Chondrocyte (in vitro differentiated cells): ENCODE data around the gene SOX9. TPM values are rescaled to one million over a fixed set of nuclear protein-coding genes. Genes with fewer than 3 reads are reported as not detected.

Experiments
- DNase-seq: peaks from one replicate; pipeline ENCODE4 v3.0.0; 2021; ENCODE audit warnings: mixed read lengths, low spot score
- H3K27ac Mint-ChIP-seq: one replicate; pipeline ENCODE4 v1.8.0; 2021; ENCODE audit warnings: mild to moderate bottlenecking, moderate library complexity, mixed read lengths; ENCODE audit not compliant: unreplicated experiment
- H3K27me3 Mint-ChIP-seq: 2 replicates; pipeline ENCODE4 v1.8.0; 2021; ENCODE audit warnings: low read depth, mixed read lengths
- H3K36me3 Mint-ChIP-seq: 2 replicates; pipeline ENCODE4 v1.8.0; 2021; ENCODE audit warnings: low read depth, mixed read lengths
- H3K4me1 Mint-ChIP-seq: 2 replicates; pipeline ENCODE4 v1.8.0; 2021; ENCODE audit warnings: low read depth, mild to moderate bottlenecking, mixed read lengths
- H3K4me3 Mint-ChIP-seq: one replicate; pipeline ENCODE4 v1.8.0; 2021; ENCODE audit warnings: mild to moderate bottlenecking, moderate library complexity, mixed read lengths; ENCODE audit not compliant: unreplicated experiment
- H3K9me3 Mint-ChIP-seq: 2 replicates; pipeline ENCODE4 v1.8.0; 2021; ENCODE audit warnings: low read depth, mixed read lengths
- total RNA-seq: library from RNA; stranded (reverse); gene quantifications from 3 replicates; pipeline ENCODE4 v1.2.1, GENCODE V29; 2021
- TF ChIP-seq, protein P1 (sequence below): fragments of 200-600 bp; sonication (generic); IDR thresholded peaks from 2 replicates; pipeline ENCODE4 v1.5.0; 2021; ENCODE audit warnings: antibody characterized with exemption, mild to moderate bottlenecking, moderate library complexity

SOX9 gene
- total RNA-seq, 1 donor from 2014 or later = 9.5 TPM

DNA sequence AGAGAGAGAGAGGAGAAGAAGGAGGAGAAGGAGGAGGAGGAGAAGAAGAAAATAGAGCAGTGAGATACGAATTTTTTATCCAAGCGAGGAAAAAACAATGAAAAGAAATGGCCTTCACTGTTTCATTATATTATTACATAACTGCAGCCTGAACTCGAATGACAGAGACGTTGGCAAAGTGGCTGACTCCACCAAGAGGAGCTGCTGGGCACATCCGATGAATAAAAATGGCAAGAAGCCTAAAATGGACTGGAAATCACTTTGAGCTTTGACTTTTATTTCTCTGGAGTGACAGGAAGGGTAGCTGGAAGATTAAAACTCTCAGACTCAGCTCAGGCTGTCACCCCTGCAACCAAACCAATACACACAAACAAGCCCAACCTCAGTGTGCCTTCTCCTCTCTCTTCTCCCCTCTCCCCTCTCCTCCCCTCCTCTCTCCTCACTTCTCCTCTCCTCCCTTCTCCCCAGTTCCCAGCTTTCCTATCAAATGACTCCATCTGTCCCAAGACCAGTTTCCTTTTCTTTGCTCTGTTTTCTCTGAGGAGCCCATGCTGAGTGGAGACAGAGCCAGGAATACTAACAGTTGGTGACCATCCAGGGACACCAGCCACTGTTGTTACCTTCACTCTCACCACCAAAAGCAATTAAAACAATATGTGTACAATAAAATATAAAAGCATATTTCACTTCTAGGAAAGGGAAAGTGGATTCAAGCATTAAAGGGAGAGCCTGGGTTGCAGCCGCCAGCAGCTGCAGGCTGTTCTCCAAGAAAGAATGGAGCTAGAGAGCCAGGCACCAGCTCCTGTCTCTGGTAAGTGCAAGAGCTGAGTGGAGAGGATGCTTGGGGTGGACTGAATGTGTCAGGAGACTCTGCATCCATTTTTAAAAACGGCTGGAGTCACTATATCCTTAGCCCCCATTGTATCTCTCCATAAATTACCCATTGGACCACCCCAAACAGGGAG, 51.2 kb downstream of the SOX9 start:
- Mint-ChIP-seq H3K27me3 (no peaks in the 10 kb centered on the region), H3K9me3 (no peaks in the 10 kb centered on the region), H3K27ac (no peak overlapping the region), H3K4me1 (peaks cover 18% of the 10 kb centered on the region), H3K4me3 (no peak overlapping the region), H3K36me3 (peaks cover 2% of the 10 kb centered on the region)
- DNase-seq = no peak
- TF ChIP-seq, protein P1, sequence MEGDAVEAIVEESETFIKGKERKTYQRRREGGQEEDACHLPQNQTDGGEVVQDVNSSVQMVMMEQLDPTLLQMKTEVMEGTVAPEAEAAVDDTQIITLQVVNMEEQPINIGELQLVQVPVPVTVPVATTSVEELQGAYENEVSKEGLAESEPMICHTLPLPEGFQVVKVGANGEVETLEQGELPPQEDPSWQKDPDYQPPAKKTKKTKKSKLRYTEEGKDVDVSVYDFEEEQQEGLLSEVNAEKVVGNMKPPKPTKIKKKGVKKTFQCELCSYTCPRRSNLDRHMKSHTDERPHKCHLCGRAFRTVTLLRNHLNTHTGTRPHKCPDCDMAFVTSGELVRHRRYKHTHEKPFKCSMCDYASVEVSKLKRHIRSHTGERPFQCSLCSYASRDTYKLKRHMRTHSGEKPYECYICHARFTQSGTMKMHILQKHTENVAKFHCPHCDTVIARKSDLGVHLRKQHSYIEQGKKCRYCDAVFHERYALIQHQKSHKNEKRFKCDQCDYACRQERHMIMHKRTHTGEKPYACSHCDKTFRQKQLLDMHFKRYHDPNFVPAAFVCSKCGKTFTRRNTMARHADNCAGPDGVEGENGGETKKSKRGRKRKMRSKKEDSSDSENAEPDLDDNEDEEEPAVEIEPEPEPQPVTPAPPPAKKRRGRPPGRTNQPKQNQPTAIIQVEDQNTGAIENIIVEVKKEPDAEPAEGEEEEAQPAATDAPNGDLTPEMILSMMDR = no peak

DNA sequence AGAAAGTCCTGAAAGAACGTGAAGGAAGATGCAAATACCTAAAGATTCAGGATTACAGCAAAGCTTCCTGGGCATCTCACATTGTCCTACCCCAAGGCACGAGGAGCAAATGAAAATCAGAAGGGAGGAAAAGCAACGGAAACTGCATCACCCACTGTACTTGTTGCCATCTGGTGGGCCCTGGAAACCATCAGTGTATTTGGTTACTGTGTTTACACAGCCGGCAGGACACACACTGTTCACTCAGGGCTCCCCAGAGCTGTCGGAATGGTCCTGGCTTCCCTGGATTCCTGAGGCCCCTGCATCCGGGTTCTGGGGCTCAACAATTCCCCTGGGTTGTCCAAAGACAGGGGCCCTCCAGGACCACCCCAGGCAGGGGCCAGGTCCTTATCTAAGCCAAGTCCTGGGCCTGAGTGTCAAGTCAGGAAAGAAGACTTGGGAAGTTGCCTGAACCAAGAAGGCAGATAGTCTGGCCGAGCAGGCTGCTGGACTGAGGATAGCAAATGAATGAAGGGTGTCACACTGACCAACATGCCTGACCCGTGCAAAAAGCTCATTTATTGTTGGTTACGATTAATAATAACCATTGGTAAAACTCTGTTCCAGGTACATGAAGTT, 52.8 kb downstream of the SOX9 start:
- H3K36me3 Mint-ChIP-seq = peaks cover 2% of the 10 kb centered on the region
- DNase-seq = no peak
- no peaks in the 10 kb centered on the region for H3K27me3 Mint-ChIP-seq
- H3K27ac Mint-ChIP-seq = no peak overlapping the region
- H3K4me1 Mint-ChIP-seq = peaks cover 23% of the 10 kb centered on the region
- TF ChIP-seq, protein P1 = peak; percentile 18
- H3K4me3 Mint-ChIP-seq = no peak overlapping the region
- no peaks in the 10 kb centered on the region for H3K9me3 Mint-ChIP-seq

DNA sequence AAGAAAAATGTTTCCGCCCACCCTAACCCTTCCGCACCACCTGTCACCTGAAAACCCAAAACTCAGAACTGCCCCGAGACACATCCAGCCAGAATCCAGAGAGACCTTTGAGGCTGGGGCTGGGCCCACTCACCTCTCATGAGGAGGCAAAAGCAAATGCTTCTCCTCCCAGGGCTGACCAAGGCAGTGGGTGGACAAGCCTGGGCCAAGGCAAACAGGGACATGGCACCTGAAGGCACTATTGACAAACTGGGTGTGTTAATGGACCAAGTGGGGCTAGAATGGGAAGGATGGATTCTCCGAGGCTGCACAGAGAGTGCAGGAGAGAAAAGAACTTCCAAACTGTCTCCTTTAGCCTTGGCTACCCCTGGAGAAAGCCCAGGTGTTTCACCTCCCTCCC, 54.4 kb downstream of the SOX9 start:
- DNase-seq = no peak
- Mint-ChIP-seq H3K9me3 (no peaks in the 10 kb centered on the region), H3K27ac (no peak overlapping the region), H3K4me3 (no peak overlapping the region), H3K36me3 (peaks cover 2% of the 10 kb centered on the region), H3K4me1 (peaks cover 19% of the 10 kb centered on the region), H3K27me3 (no peaks in the 10 kb centered on the region)
- TF ChIP-seq, protein P1 = no peak
